A673 (cell line): Measurements from ENCODE around the gene TSC22D2.

Source experiments
- EZH2 ChIP-seq: fragments of 200-600 bp; sonication (generic); IDR thresholded peaks from 2 replicates; pipeline ENCODE4 v1.6.1; 2017; ENCODE audit warnings: borderline replicate concordance, low read depth, mild to moderate bottlenecking, mixed read lengths, antibody characterized with exemption, low read length; ENCODE audit not compliant: poor library complexity, severe bottlenecking
- TF ChIP-seq, protein P1 (sequence below): fragments of 300-800, 200-600 bp; sonication (generic); conservative IDR thresholded peaks from 2 replicates; pipeline ENCODE4 v1.5.1; 2017; ENCODE audit warnings: low read depth, mild to moderate bottlenecking, antibody characterized with exemption, low read length, moderate library complexity, mixed read lengths

DNA sequence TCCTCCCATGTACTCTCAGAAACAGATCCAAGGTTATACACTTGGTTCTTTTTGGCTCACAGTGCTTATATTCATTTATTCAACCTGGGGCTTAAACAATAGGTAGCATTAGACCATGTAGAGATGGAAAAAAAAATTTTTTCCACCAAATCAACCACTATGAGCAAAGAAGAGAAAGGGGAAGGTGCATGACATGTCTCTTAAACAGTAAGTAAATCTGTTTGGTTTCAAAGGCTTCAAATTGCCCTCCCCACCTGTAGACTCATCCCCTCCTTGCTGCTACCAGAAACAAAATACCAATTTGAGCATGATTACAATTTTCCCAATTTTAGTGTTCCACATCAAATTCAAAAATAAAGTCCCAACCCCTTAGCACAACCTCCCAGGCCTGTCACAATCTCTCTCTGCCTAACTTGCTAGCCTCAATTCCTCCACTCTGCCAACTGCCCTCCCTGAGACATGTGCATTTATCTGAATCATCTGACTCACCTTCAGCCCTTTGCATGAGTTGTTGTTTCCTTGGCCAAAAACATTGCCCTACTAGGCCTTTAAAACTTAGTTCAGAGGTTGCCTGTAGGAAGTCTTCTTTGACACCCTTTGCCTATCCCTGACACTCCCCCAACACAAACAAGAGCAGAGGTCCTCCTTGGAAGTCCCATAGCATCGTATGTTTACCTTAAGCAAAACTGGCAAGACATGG lies 30.3 kb upstream of the TSC22D2 start:
- TF ChIP-seq, protein P1, sequence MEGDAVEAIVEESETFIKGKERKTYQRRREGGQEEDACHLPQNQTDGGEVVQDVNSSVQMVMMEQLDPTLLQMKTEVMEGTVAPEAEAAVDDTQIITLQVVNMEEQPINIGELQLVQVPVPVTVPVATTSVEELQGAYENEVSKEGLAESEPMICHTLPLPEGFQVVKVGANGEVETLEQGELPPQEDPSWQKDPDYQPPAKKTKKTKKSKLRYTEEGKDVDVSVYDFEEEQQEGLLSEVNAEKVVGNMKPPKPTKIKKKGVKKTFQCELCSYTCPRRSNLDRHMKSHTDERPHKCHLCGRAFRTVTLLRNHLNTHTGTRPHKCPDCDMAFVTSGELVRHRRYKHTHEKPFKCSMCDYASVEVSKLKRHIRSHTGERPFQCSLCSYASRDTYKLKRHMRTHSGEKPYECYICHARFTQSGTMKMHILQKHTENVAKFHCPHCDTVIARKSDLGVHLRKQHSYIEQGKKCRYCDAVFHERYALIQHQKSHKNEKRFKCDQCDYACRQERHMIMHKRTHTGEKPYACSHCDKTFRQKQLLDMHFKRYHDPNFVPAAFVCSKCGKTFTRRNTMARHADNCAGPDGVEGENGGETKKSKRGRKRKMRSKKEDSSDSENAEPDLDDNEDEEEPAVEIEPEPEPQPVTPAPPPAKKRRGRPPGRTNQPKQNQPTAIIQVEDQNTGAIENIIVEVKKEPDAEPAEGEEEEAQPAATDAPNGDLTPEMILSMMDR = no peak
- no peak for TF ChIP-seq EZH2
